Central memory CD8-positive, alpha-beta T cell (primary cell): Measurements from ENCODE around the gene FOXK2.

Experiments used
- ATAC-seq: fragments of 150-1000 bp; cut with Tn5 transposase; replicated peaks from 2 replicates; pipeline ENCODE4 v1.10.0; 2022; ENCODE audit warnings: mild to moderate bottlenecking, moderate FRiP score, moderate number of reproducible peaks; ENCODE audit not compliant: poor library complexity, severe bottlenecking; ENCODE audit errors: extremely low read depth
- DNase-seq, 2 donors: peaks; one replicate each; pipeline ENCODE4 v3.0.0; 2021; ENCODE audit warnings: low spot score in 2 of 2
- H3K27ac Mint-ChIP-seq: one replicate; pipeline ENCODE4 v1.8.0; 2022; ENCODE audit warnings: low read depth, mild to moderate bottlenecking, moderate library complexity, mixed read lengths
- H3K27me3 Mint-ChIP-seq: one replicate; pipeline ENCODE4 v1.8.0; 2022; ENCODE audit warnings: mixed read lengths
- H3K36me3 Mint-ChIP-seq: one replicate; pipeline ENCODE4 v1.8.0; 2022; ENCODE audit warnings: mild to moderate bottlenecking, moderate library complexity, mixed read lengths; ENCODE audit not compliant: insufficient read depth
- H3K4me1 Mint-ChIP-seq: one replicate; pipeline ENCODE4 v1.8.0; 2022; ENCODE audit warnings: mixed read lengths
- H3K4me3 Mint-ChIP-seq: one replicate; pipeline ENCODE4 v1.8.0; 2022; ENCODE audit warnings: mild to moderate bottlenecking, moderate library complexity, mixed read lengths
- H3K9me3 Mint-ChIP-seq: one replicate; pipeline ENCODE4 v1.8.0; 2022; ENCODE audit warnings: mixed read lengths

FOXK2 gene

GRCh38 chr17:82604532-82604931 is 85.0 kb downstream of the FOXK2 start:
- ATAC-seq (no peak), DNase-seq (no peak)
- H3K4me1 Mint-ChIP-seq = peaks cover 9% of the 10 kb centered on the region
- H3K27me3 Mint-ChIP-seq = no peaks in the 10 kb centered on the region
- no peak overlapping the region for H3K4me3 Mint-ChIP-seq
- no peaks in the 10 kb centered on the region for H3K9me3 Mint-ChIP-seq
- H3K27ac Mint-ChIP-seq = no peak overlapping the region
- H3K36me3 Mint-ChIP-seq = peaks cover 54% of the 10 kb centered on the region

GRCh38 chr17:82605939-82606600 is 86.5 kb downstream of the FOXK2 start:
- no peaks in the 10 kb centered on the region for H3K9me3 Mint-ChIP-seq
- ATAC-seq (no peak), DNase-seq (no peak)
- peaks cover 9% of the 10 kb centered on the region for H3K4me1 Mint-ChIP-seq
- no peaks in the 10 kb centered on the region for H3K27me3 Mint-ChIP-seq
- H3K4me3 Mint-ChIP-seq = no peak overlapping the region
- H3K36me3 Mint-ChIP-seq = peaks cover 59% of the 10 kb centered on the region
- no peak overlapping the region for H3K27ac Mint-ChIP-seq

GRCh38 chr17:82608816-82609215 is 89.3 kb downstream of the FOXK2 start:
- H3K36me3 Mint-ChIP-seq = peaks cover 40% of the 10 kb centered on the region
- no peaks in the 10 kb centered on the region for H3K27me3 Mint-ChIP-seq
- no peak for ATAC-seq
- peaks cover 8% of the 10 kb centered on the region for H3K4me1 Mint-ChIP-seq
- H3K4me3 Mint-ChIP-seq = no peak overlapping the region
- DNase-seq = no peak
- no peaks in the 10 kb centered on the region for H3K9me3 Mint-ChIP-seq
- H3K27ac Mint-ChIP-seq = peak overlapping the region; percentile 0

- no peaks in the 10 kb centered on the region for H3K9me3 Mint-ChIP-seq
- no peak overlapping the region for H3K4me3 Mint-ChIP-seq
- H3K27me3 Mint-ChIP-seq = no peaks in the 10 kb centered on the region
- H3K27ac Mint-ChIP-seq = peak overlapping the region; percentile 0
- ATAC-seq (no peak), DNase-seq (no peak)
- peaks cover 40% of the 10 kb centered on the region for H3K36me3 Mint-ChIP-seq
- no peaks in the 10 kb centered on the region for H3K4me1 Mint-ChIP-seq
Observed at GRCh38 chr17:82609655-82610054, 90.1 kb downstream of the FOXK2 start.

GRCh38 chr17:82611140-82612058 is 91.9 kb downstream of the FOXK2 start:
- no peak overlapping the region for H3K4me3 Mint-ChIP-seq
- no peaks in the 10 kb centered on the region for H3K27me3 Mint-ChIP-seq
- DNase-seq (no peak), ATAC-seq (no peak)
- no peak overlapping the region for H3K27ac Mint-ChIP-seq
- H3K36me3 Mint-ChIP-seq = peaks cover 41% of the 10 kb centered on the region
- H3K4me1 Mint-ChIP-seq = no peaks in the 10 kb centered on the region
- H3K9me3 Mint-ChIP-seq = no peaks in the 10 kb centered on the region

GRCh38 chr17:82613283-82614094 is 94.0 kb downstream of the FOXK2 start:
- no peaks in the 10 kb centered on the region for H3K4me1 Mint-ChIP-seq
- H3K27me3 Mint-ChIP-seq = no peaks in the 10 kb centered on the region
- H3K36me3 Mint-ChIP-seq = peaks cover 52% of the 10 kb centered on the region
- H3K4me3 Mint-ChIP-seq = no peak overlapping the region
- H3K27ac Mint-ChIP-seq = no peak overlapping the region
- H3K9me3 Mint-ChIP-seq = no peaks in the 10 kb centered on the region
- ATAC-seq (no peak), DNase-seq (no peak)

- Mint-ChIP-seq H3K27ac (no peak overlapping the region), H3K36me3 (peaks cover 54% of the 10 kb centered on the region), H3K9me3 (no peaks in the 10 kb centered on the region), H3K4me3 (no peak overlapping the region), H3K4me1 (no peaks in the 10 kb centered on the region), H3K27me3 (no peaks in the 10 kb centered on the region)
- ATAC-seq (no peak), DNase-seq (no peak)
Observed at GRCh38 chr17:82614095-82614631, 94.6 kb downstream of the FOXK2 start.

GRCh38 chr17:82615084-82616020 is 95.8 kb downstream of the FOXK2 start:
- ATAC-seq (no peak), DNase-seq (no peak)
- Mint-ChIP-seq H3K36me3 (peaks cover 62% of the 10 kb centered on the region), H3K9me3 (no peaks in the 10 kb centered on the region), H3K4me1 (no peaks in the 10 kb centered on the region), H3K27me3 (no peaks in the 10 kb centered on the region), H3K27ac (no peak overlapping the region), H3K4me3 (no peak overlapping the region)

GRCh38 chr17:82616021-82616711 is 96.6 kb downstream of the FOXK2 start:
- Mint-ChIP-seq H3K9me3 (no peaks in the 10 kb centered on the region), H3K4me3 (no peak overlapping the region), H3K27me3 (no peaks in the 10 kb centered on the region), H3K27ac (no peak overlapping the region), H3K36me3 (peaks cover 67% of the 10 kb centered on the region), H3K4me1 (no peaks in the 10 kb centered on the region)
- ATAC-seq (no peak), DNase-seq (no peak)

- no peak overlapping the region for H3K4me3 Mint-ChIP-seq
Observed at GRCh38 chr17:82619211-82619610, 99.7 kb downstream of the FOXK2 start.

GRCh38 chr17:82619641-82620040 is 100.1 kb downstream of the FOXK2 start:
- peak overlapping the region; percentile 10 for H3K27ac Mint-ChIP-seq
- DNase-seq (no peak), ATAC-seq (no peak)
- no peaks in the 10 kb centered on the region for H3K4me1 Mint-ChIP-seq
- H3K36me3 Mint-ChIP-seq = peaks cover 90% of the 10 kb centered on the region
- H3K27me3 Mint-ChIP-seq = no peaks in the 10 kb centered on the region
- no peak overlapping the region for H3K4me3 Mint-ChIP-seq
- H3K9me3 Mint-ChIP-seq = no peaks in the 10 kb centered on the region

More at GRCh38 chr17:82619211-82619610, 99.7 kb downstream of the FOXK2 start:
- no peaks in the 10 kb centered on the region for H3K4me1 Mint-ChIP-seq
- H3K36me3 Mint-ChIP-seq = peaks cover 91% of the 10 kb centered on the region
- peak overlapping the region; percentile 10 for H3K27ac Mint-ChIP-seq
- no peaks in the 10 kb centered on the region for H3K9me3 Mint-ChIP-seq
- no peak for DNase-seq
- no peak for ATAC-seq
- H3K27me3 Mint-ChIP-seq = no peaks in the 10 kb centered on the region
